HG03571 (cell line): ENCODE data around the gene CAVIN2.
"Not testable (repeated sequence)": the region's sequence is repeated elsewhere in the genome, so short reads cannot be mapped to it uniquely, and the experiment has no call there.

Experiments used
- ATAC-seq: cut with Tn5 transposase; IDR thresholded peaks from one replicate; pipeline ENCODE4 v1.9.1; 2021; ENCODE audit not compliant: unreplicated experiment

The CAVIN2 gene

GRCh38 chr2:191802180-191802579 lies 44.7 kb downstream of the CAVIN2 start:
- ATAC-seq = no peak

- ATAC-seq = no peak
Observed at GRCh38 chr2:191800874-191801273, 46.0 kb downstream of the CAVIN2 start.

- ATAC-seq = no peak
Observed at GRCh38 chr2:191799526-191799925, 47.4 kb downstream of the CAVIN2 start.

GRCh38 chr2:191797942-191798876 lies 48.7 kb downstream of the CAVIN2 start:
- no peak for ATAC-seq

GRCh38 chr2:191797500-191797899 lies 49.4 kb downstream of the CAVIN2 start:
- no peak for ATAC-seq

GRCh38 chr2:191795715-191796114 lies 51.2 kb downstream of the CAVIN2 start:
- no peak for ATAC-seq

GRCh38 chr2:191791953-191792560 lies 54.8 kb downstream of the CAVIN2 start:
- ATAC-seq = no peak

GRCh38 chr2:191790737-191791136 lies 56.2 kb downstream of the CAVIN2 start:
- no peak for ATAC-seq

- no peak for ATAC-seq
Observed at GRCh38 chr2:191789796-191790195, 57.1 kb downstream of the CAVIN2 start.

- ATAC-seq = no peak
Observed at GRCh38 chr2:191786694-191787093, 60.2 kb downstream of the CAVIN2 start.

- ATAC-seq = not testable (repeated sequence)
Observed at GRCh38 chr2:191785651-191786050, 61.2 kb downstream of the CAVIN2 start.
